SK-N-SH (cell line): Measurements from ENCODE around the gene PCDHGA1. TPM values are rescaled to one million over a fixed set of nuclear protein-coding genes. Genes with fewer than 3 reads are reported as not detected.

ENCODE experiments used
- CTCF ChIA-PET: fragments of 300-600, 350-600 bp; formaldehyde crosslinking; extraction: SDS; loops from one replicate; lab custom pipeline; 2021; lab: Yijun Ruan, JAX
- POLR2A ChIA-PET: fragments of 350-600 bp; sonication (Branson Sonifier 250); formaldehyde crosslinking; extraction: SDS; loops from one replicate; lab custom pipeline; 2020; ENCODE audit warnings: antibody characterized with exemption, inconsistent platforms; lab: Yijun Ruan, JAX
- DNase-seq: peaks from one replicate; pipeline ENCODE4 v3.0.0; 2012
- H2AFZ ChIP-seq: fragments of 200-600 bp; sonication (generic); 2 replicates; pipeline ENCODE4 v1.8.1; 2016; ENCODE audit warnings: antibody characterized with exemption, mild to moderate bottlenecking, low read depth
- H3F3A ChIP-seq: fragments of 200-600 bp; sonication (generic); replicated peaks from 2 replicates; pipeline ENCODE3; 2016; ENCODE audit warnings: antibody characterized with exemption, mild to moderate bottlenecking; ENCODE audit not compliant: insufficient read depth
- H3K27ac ChIP-seq, 2 experiments: fragments of 200-500 bp in 1 of 2; fragments of 200-600 bp in 1 of 2; sonication (Bioruptor generic) in 1 of 2; sonication (generic), shearing (Covaris generic) in 1 of 2; 2 replicates each; pipeline versions ENCODE4 v1.5.1 to v1.6.1; 2014 to 2016; ENCODE audit warnings: low read depth in 2 of 2, inconsistent platforms in 1 of 2, low read length in 1 of 2, mild to moderate bottlenecking in 1 of 2, mixed read lengths in 1 of 2
- H3K27me3 ChIP-seq: fragments of 200-600 bp; sonication (generic), shearing (Covaris generic); 2 replicates; pipeline ENCODE4 v1.6.1; 2016; ENCODE audit warnings: mixed run types; ENCODE audit not compliant: insufficient read depth
- H3K36me3 ChIP-seq, 2 experiments: fragments of 200-500 bp in 1 of 2; fragments of 200-600 bp in 1 of 2; sonication (Bioruptor generic) in 1 of 2; sonication (generic) in 1 of 2; replicated peaks in 1 of 2; 2 replicates each; pipeline versions ENCODE3 to v1.5.1; 2014 to 2016; ENCODE audit warnings: low read length in 1 of 2, mild to moderate bottlenecking in 1 of 2; ENCODE audit not compliant: insufficient read depth in 2 of 2, control insufficient read depth in 1 of 2
- H3K4me1 ChIP-seq, 2 experiments: fragments of 200-500 bp in 1 of 2; fragments of 200-600 bp in 1 of 2; sonication (Bioruptor generic) in 1 of 2; sonication (generic), shearing (Covaris generic) in 1 of 2; 2 replicates each; pipeline versions ENCODE4 v1.5.1 to v1.6.1; 2014 to 2016; ENCODE audit warnings: low read depth in 1 of 2, low read length in 1 of 2, mixed run types in 1 of 2; ENCODE audit not compliant: insufficient read depth in 2 of 2, control insufficient read depth in 1 of 2
- H3K4me2 ChIP-seq: fragments of 200-600 bp; sonication (generic), shearing (Covaris generic); 2 replicates; pipeline ENCODE4 v1.6.1; 2017; ENCODE audit warnings: mixed run types
- H3K4me3 ChIP-seq, 2 experiments: fragments of 200-500 bp in 1 of 2; fragments of 200-600 bp in 1 of 2; sonication (Bioruptor generic) in 1 of 2; sonication (generic), shearing (Covaris generic) in 1 of 2; 2 replicates each; pipeline versions ENCODE4 v1.5.1 to v1.8.1; 2014 to 2016; ENCODE audit warnings: low read depth in 2 of 2, inconsistent platforms in 1 of 2, low read length in 1 of 2, mild to moderate bottlenecking in 1 of 2, mixed read lengths in 1 of 2, moderate library complexity in 1 of 2
- H3K79me2 ChIP-seq: fragments of 200-600 bp; sonication (generic); 2 replicates; pipeline ENCODE4 v1.8.1; 2017; ENCODE audit warnings: mild to moderate bottlenecking; ENCODE audit not compliant: insufficient read depth
- H3K9ac ChIP-seq: fragments of 200-600 bp; sonication (generic); 2 replicates; pipeline ENCODE4 v1.6.1; 2017; ENCODE audit warnings: mixed run types
- H3K9me2 ChIP-seq: fragments of 200-600 bp; sonication (generic); 2 replicates; pipeline ENCODE4 v1.6.1; 2017; ENCODE audit warnings: mixed run types
- H3K9me3 ChIP-seq: fragments of 200-600 bp; sonication (generic); 2 replicates; pipeline ENCODE4 v1.6.1; 2017; ENCODE audit warnings: mixed run types, mild to moderate bottlenecking, moderate library complexity
- H4K20me1 ChIP-seq: fragments of 200-600 bp; sonication (generic); 2 replicates; pipeline ENCODE4 v1.6.1; 2017; ENCODE audit warnings: mild to moderate bottlenecking, mixed run types; ENCODE audit not compliant: insufficient read depth
- ELF1 ChIP-seq: IDR thresholded peaks from 2 replicates; pipeline ENCODE4 v1.4.0; 2012
- EP300 ChIP-seq, 2 experiments: IDR thresholded peaks; 2 replicates each; pipeline versions ENCODE4 v1.4.0 to v1.6.1; 2012; ENCODE audit warnings: borderline replicate concordance in 1 of 2, low read depth in 1 of 2, low read length in 1 of 2
- FOSL2 ChIP-seq: IDR thresholded peaks from 2 replicates; pipeline ENCODE4 v1.4.0; 2012; ENCODE audit warnings: low read depth, mild to moderate bottlenecking, moderate library complexity, borderline replicate concordance
- FOXJ3 ChIP-seq: sonication (generic); formaldehyde crosslinking; IDR thresholded peaks from 2 replicates; pipeline ENCODE4 v1.5.1; 2020; ENCODE audit warnings: mild to moderate bottlenecking, missing genetic modification reagents
- GABPA ChIP-seq: IDR thresholded peaks from 2 replicates; pipeline ENCODE4 v1.4.0; 2012; ENCODE audit warnings: low read depth, mild to moderate bottlenecking
- GATA2 ChIP-seq: sonication (generic); formaldehyde crosslinking; IDR thresholded peaks from 2 replicates; pipeline ENCODE4 v1.5.0; 2020; ENCODE audit warnings: mild to moderate bottlenecking, missing genetic modification reagents
- MAX ChIP-seq: IDR thresholded peaks from 2 replicates; pipeline ENCODE4 v1.4.0; 2012; ENCODE audit warnings: low read depth
- MEF2A ChIP-seq: IDR thresholded peaks from 2 replicates; pipeline ENCODE4 v1.4.0; 2012; ENCODE audit warnings: low read depth, borderline replicate concordance
- NFIC ChIP-seq: IDR thresholded peaks from 2 replicates; pipeline ENCODE4 v1.4.0; 2012; ENCODE audit warnings: borderline replicate concordance
- RAD21 ChIP-seq: IDR thresholded peaks from 2 replicates; pipeline ENCODE4 v1.6.1; 2012; ENCODE audit warnings: mild to moderate bottlenecking, low read length
- RCOR1 ChIP-seq: fragments of 150-350 bp; IDR thresholded peaks from 2 replicates; pipeline ENCODE4 v1.6.1; 2017; ENCODE audit warnings: antibody characterized with exemption, low read length
- RXRA ChIP-seq: IDR thresholded peaks from 2 replicates; pipeline ENCODE4 v1.4.0; 2012; ENCODE audit warnings: low read depth, mild to moderate bottlenecking, borderline replicate concordance
- SIN3A ChIP-seq: IDR thresholded peaks from 2 replicates; pipeline ENCODE4 v1.6.1; 2012; ENCODE audit warnings: low read depth, mild to moderate bottlenecking, low read length, moderate library complexity, borderline replicate concordance
- TCF12 ChIP-seq: IDR thresholded peaks from 2 replicates; pipeline ENCODE4 v1.4.0; 2012
- TEAD4 ChIP-seq: IDR thresholded peaks from 2 replicates; pipeline ENCODE4 v1.4.0; 2012; ENCODE audit warnings: mild to moderate bottlenecking, borderline replicate concordance; ENCODE audit not compliant: insufficient read depth
- YY1 ChIP-seq: IDR thresholded peaks from 2 replicates; pipeline ENCODE4 v1.4.0; 2012; ENCODE audit warnings: low read depth, mild to moderate bottlenecking
- ZBTB33 ChIP-seq: IDR thresholded peaks from 2 replicates; pipeline ENCODE4 v1.4.0; 2012; ENCODE audit warnings: low read depth, borderline replicate concordance
- WGBS: methylation state at CpG from one replicate; pipeline ENCODE4 v1.1.6; 2017; ENCODE audit warnings: low lambda C conversion rate; 5-methylcytosine and 5-hydroxymethylcytosine counted together
- polyA plus RNA-seq, 3 experiments: library from polyadenylated mRNA; depleted of rRNA; stranded (reverse); fragments of >200 nt; gene quantifications; 2 replicates each; pipeline ENCODE4 v1.2.3, GENCODE V29; 2012
- TF ChIP-seq, protein P1 (sequence below): fragments of 150-350 bp; IDR thresholded peaks from 2 replicates; pipeline ENCODE4 v1.6.1; 2017; ENCODE audit warnings: antibody characterized with exemption, low read length, low read depth, borderline replicate concordance
- TF ChIP-seq, protein P2 (sequence below): IDR thresholded peaks from 2 replicates; pipeline ENCODE4; 2012

The PCDHGA1 gene
- polyA plus RNA-seq, 1 of the 3 experiments (the other 2 are of a cell fraction): 1.2 TPM

GRCh38 chr5:141495453-141495811, 165.1 kb downstream of the PCDHGA1 start:
- Histone ChIP-seq H3K4me1 (peaks cover 2 to 39% of the 10 kb centered on the region in 2 experiments; a peak in 3 of 4 replicates), H3K4me2 (no peak overlapping the region)

GRCh38 chr5:141496038-141496437, 165.7 kb downstream of the PCDHGA1 start:
- peaks cover 15 to 19% of the 10 kb centered on the region in 2 experiments for H3K36me3 ChIP-seq
- no peak for DNase-seq
- no peaks in the 10 kb centered on the region for H4K20me1 ChIP-seq
- no peaks in the 10 kb centered on the region for H3K9me2 ChIP-seq
- no peak overlapping the region for H3K27ac ChIP-seq
- no peak overlapping the region for H2AFZ ChIP-seq
- CTCF ChIA-PET: interaction anchor here (0.6 kb wide), 1 partner anchor 13 kb away, joined by 3 read pairs; no protein-coding TSS in a partner anchor
- no peak overlapping the region for H3K4me2 ChIP-seq
- H3K9ac ChIP-seq: no peak overlapping the region
- POLR2A ChIA-PET: interaction anchor here (1.1 kb wide), 1 partner anchor 9 kb away, joined by 4 read pairs; no protein-coding TSS in a partner anchor
- no peak overlapping the region for H3K4me3 ChIP-seq
- H3K27me3 ChIP-seq: no peaks in the 10 kb centered on the region
- TF ChIP-seq RXRA: no peak
- no peak for TF ChIP-seq ZBTB33
- no peak for TF ChIP-seq GATA2 (CRISPR knock-in tag)
- no peak for TF ChIP-seq ELF1
- TF ChIP-seq FOXJ3 (CRISPR knock-in tag): no peak
- TF ChIP-seq TEAD4: no peak
- TF ChIP-seq YY1: no peak
- no peak for TF ChIP-seq RCOR1
- TF ChIP-seq FOSL2: no peak
- TF ChIP-seq SIN3A: no peak
- TF ChIP-seq, protein P1, sequence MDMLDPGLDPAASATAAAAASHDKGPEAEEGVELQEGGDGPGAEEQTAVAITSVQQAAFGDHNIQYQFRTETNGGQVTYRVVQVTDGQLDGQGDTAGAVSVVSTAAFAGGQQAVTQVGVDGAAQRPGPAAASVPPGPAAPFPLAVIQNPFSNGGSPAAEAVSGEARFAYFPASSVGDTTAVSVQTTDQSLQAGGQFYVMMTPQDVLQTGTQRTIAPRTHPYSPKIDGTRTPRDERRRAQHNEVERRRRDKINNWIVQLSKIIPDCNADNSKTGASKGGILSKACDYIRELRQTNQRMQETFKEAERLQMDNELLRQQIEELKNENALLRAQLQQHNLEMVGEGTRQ: no peak
- TF ChIP-seq MAX: no peak
- TF ChIP-seq NFIC: no peak
- no peak for TF ChIP-seq EP300 (IDR thresholded peaks at IDR 0.05; ENCODE audit: borderline replicate concordance in 1 of 2, low read depth in 1 of 2, low read length in 1 of 2)
- TF ChIP-seq MEF2A: no peak
- no peak for TF ChIP-seq TCF12
- TF ChIP-seq GABPA: no peak
- peaks cover 39% of the 10 kb centered on the region for H3K79me2 ChIP-seq
- 83% methylated on average over 4 of the region's 4 CpGs for WGBS
- H3K9me3 ChIP-seq: no peaks in the 10 kb centered on the region
- H3F3A ChIP-seq: peaks cover 2% of the 10 kb centered on the region
- H3K4me1 ChIP-seq: peaks cover 2 to 39% of the 10 kb centered on the region in 2 experiments; a peak in 3 of 4 replicates

More at GRCh38 chr5:141495453-141495811, 165.1 kb downstream of the PCDHGA1 start:
- Histone ChIP-seq H3K9me3 (no peaks in the 10 kb centered on the region), H3K27ac (no peak overlapping the region), H2AFZ (no peak overlapping the region), H3K9me2 (no peaks in the 10 kb centered on the region), H3K79me2 (peaks cover 45% of the 10 kb centered on the region), H3K9ac (no peak overlapping the region), H3K36me3 (peaks cover 17 to 25% of the 10 kb centered on the region in 2 experiments), H3F3A (peaks cover 2% of the 10 kb centered on the region), H3K4me3 (no peak overlapping the region), H4K20me1 (peaks cover 4% of the 10 kb centered on the region; the same call in 1 of the 2 replicates), H3K27me3 (no peaks in the 10 kb centered on the region)
- CTCF ChIA-PET: interaction anchor here (1.0 kb wide), 1 partner anchor 17 kb away, joined by 3 read pairs; no protein-coding TSS in a partner anchor
- POLR2A ChIA-PET: interaction anchor here (1.1 kb wide), 1 partner anchor 9 kb away, joined by 4 read pairs; no protein-coding TSS in a partner anchor
- DNase-seq: no peak
- WGBS: 92% methylated on average over 8 of the region's 8 CpGs
- TF ChIP-seq, protein P2, sequence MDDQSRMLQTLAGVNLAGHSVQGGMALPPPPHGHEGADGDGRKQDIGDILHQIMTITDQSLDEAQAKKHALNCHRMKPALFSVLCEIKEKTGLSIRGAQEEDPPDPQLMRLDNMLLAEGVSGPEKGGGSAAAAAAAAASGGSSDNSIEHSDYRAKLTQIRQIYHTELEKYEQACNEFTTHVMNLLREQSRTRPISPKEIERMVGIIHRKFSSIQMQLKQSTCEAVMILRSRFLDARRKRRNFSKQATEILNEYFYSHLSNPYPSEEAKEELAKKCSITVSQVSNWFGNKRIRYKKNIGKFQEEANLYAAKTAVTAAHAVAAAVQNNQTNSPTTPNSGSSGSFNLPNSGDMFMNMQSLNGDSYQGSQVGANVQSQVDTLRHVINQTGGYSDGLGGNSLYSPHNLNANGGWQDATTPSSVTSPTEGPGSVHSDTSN: no peak
- TF ChIP-seq TEAD4: no peak
- no peak for TF ChIP-seq RAD21
- TF ChIP-seq TCF12: no peak
